K562 (cell line): ENCODE data around the gene NFATC1. TPM values are rescaled to one million over a fixed set of nuclear protein-coding genes. Genes with fewer than 3 reads are reported as not detected.
A peak's percentile ranks its signal among the peaks of the same experiment; 100 is the strongest.

Experiments used
- ATAC-seq: fragments of 200-7000 bp; cut with Tn5 transposase; 3 replicates; pipeline ENCODE4 v1.9.1; 2020; ENCODE audit warnings: moderate library complexity
- BruUV-seq: library from RNA; stranded (reverse); fragments of 400-500 nt; replicated peaks from 2 replicates; lab custom pipeline; 2021; lab: Mats Ljungman, UMichigan
- CTCF ChIA-PET: fragments of 300-600 bp; formaldehyde crosslinking; extraction: SDS; loops from one replicate; lab custom pipeline; 2021; ENCODE audit warnings: low intra/inter-chr PET ratio; lab: Yijun Ruan, JAX
- POLR2A ChIA-PET: fragments of 300-600, 350-650 bp; sonication (Branson Sonifier 250); formaldehyde crosslinking; extraction: SDS; loops from one replicate; lab custom pipeline; 2021; ENCODE audit warnings: antibody characterized with exemption, inconsistent platforms; lab: Yijun Ruan, JAX
- DNase-seq, 4 experiments: peaks; one replicate each; pipeline versions ENCODE4 v3.0.0 to v3.0.0-alpha.2; 2011 to 2018; ENCODE audit warnings: low spot score in 3 of 4, mixed read lengths in 3 of 4; ENCODE audit errors: extremely low read depth in 1 of 4
- FAIRE-seq: peaks from 2 replicates; lab custom pipeline; 2011; peaks lifted over from hg19 to GRCh38; lab: Jason Lieb, UNC
- H2AFZ ChIP-seq: 2 replicates; pipeline ENCODE4 v1.6.0; 2011; ENCODE audit warnings: low read depth, low read length, control low read depth, inconsistent platforms
- H3K27ac ChIP-seq: fragments of 200-600 bp; 3 replicates; pipeline ENCODE4 v1.8.0; 2011; ENCODE audit warnings: low read depth, mild to moderate bottlenecking, control low read depth, inconsistent platforms, low read length, moderate library complexity, mixed read lengths; ENCODE audit errors: extremely low read depth
- H3K27me3 ChIP-seq, 2 experiments: fragments of 300-600 bp in 1 of 2; 2 replicates in 1 of 2; 3 replicates in 1 of 2; pipeline versions ENCODE4 v1.6.0 to v1.8.0; 2011; ENCODE audit warnings: inconsistent platforms in 2 of 2, low read length in 2 of 2, mild to moderate bottlenecking in 1 of 2, mixed read lengths in 1 of 2, moderate library complexity in 1 of 2; ENCODE audit not compliant: control insufficient read depth in 2 of 2, insufficient read depth in 2 of 2
- H3K36me3 ChIP-seq: fragments of 300-600 bp; 3 replicates; pipeline ENCODE4 v1.8.0; 2011; ENCODE audit warnings: mild to moderate bottlenecking, low read length, inconsistent platforms; ENCODE audit not compliant: control insufficient read depth, insufficient read depth
- H3K4me1 ChIP-seq, 2 experiments: fragments of 200-600 bp in 1 of 2; replicated peaks in 1 of 2; 2 replicates in 1 of 2; 3 replicates in 1 of 2; pipeline versions ENCODE4 v1.5.1 to v1.8.0; 2011; ENCODE audit warnings: inconsistent platforms in 2 of 2, low read length in 2 of 2, mild to moderate bottlenecking in 1 of 2, mixed read lengths in 1 of 2, moderate library complexity in 1 of 2; ENCODE audit not compliant: control insufficient read depth in 2 of 2, insufficient read depth in 2 of 2
- H3K4me2 ChIP-seq: 2 replicates; pipeline ENCODE4 v1.6.1; 2011; ENCODE audit warnings: low read length, control low read depth, inconsistent platforms, mixed read lengths; ENCODE audit not compliant: insufficient read depth
- H3K4me3 ChIP-seq: fragments of 200-600 bp; sonication (generic), shearing (Covaris generic); 2 replicates; pipeline ENCODE4 v1.5.1; 2016; ENCODE audit warnings: control low read depth, inconsistent platforms
- H3K79me2 ChIP-seq: fragments of 200-600 bp; 3 replicates; pipeline ENCODE4 v1.8.0; 2011; ENCODE audit warnings: low read length, inconsistent platforms; ENCODE audit not compliant: control insufficient read depth, insufficient read depth
- H3K9ac ChIP-seq, 2 experiments: 2 replicates each; pipeline versions ENCODE4 v1.6.0 to v1.6.1; 2011; ENCODE audit warnings: low read depth in 2 of 2, low read length in 2 of 2, control low read depth in 1 of 2, inconsistent platforms in 1 of 2, mild to moderate bottlenecking in 1 of 2, mixed read lengths in 1 of 2; ENCODE audit not compliant: insufficient read depth in 1 of 2
- H3K9me1 ChIP-seq: one replicate; pipeline ENCODE4 v1.6.0; 2011; ENCODE audit warnings: inconsistent platforms, mild to moderate bottlenecking, low read length, moderate library complexity; ENCODE audit not compliant: control insufficient read depth, insufficient read depth
- H3K9me3 ChIP-seq: replicated peaks from 2 replicates; pipeline ENCODE4 v1.5.1; 2011; ENCODE audit warnings: low read depth, low read length, inconsistent platforms; ENCODE audit not compliant: control insufficient read depth, insufficient read depth
- H4K20me1 ChIP-seq: replicated peaks from 2 replicates; pipeline ENCODE4 v1.6.1; 2011; ENCODE audit warnings: low read length, inconsistent platforms, mixed read lengths; ENCODE audit not compliant: control insufficient read depth, insufficient read depth
- SMC3 ChIP-seq: conservative IDR thresholded peaks from 2 replicates; pipeline ENCODE4 v1.6.1; 2011; ENCODE audit warnings: low read depth, low read length, improper control_type of control experiment; ENCODE audit not compliant: insufficient read depth
- WGBS: fragments of 100-300 bp; shearing (Covaris generic); methylation state at CpG from one replicate; pipeline ENCODE4 v1.1.6; 2016; ENCODE audit warnings: low coverage, mixed read lengths; ENCODE audit not compliant: insufficient coverage; ENCODE audit errors: missing lambda C conversion rate; 5-methylcytosine and 5-hydroxymethylcytosine counted together
- in situ Hi-C: fragments of 300-500 bp; cut with MboI; formaldehyde crosslinking; loops from 4 replicates; pipeline ENCODE4 v1.15.0; 2018; ENCODE audit warnings: inconsistent platforms, mixed read lengths
- intact Hi-C: fragments of 100-400 bp; cut with micrococcal nuclease; formaldehyde crosslinking; loops from 2 replicates; pipeline ENCODE4 v1.14.2; 2022
- polyA plus RNA-seq, 8 experiments: library from polyadenylated mRNA; depleted of rRNA in 4 of 8; stranded (reverse) in 5 of 8; unstranded in 3 of 8; fragments of >200 nt; fragmentation: Nextera tagmentation in 2 of 8; fragmentation: Illumina TruSeq in 1 of 8; extraction: Ambion mirVana in 2 of 8; extraction: Trizol in 1 of 8; gene quantifications; 2 replicates each; pipeline versions ENCODE4 v1.2.1 to v1.2.3, GENCODE V29; 2011 to 2014; ENCODE audit warnings: inconsistent platforms in 1 of 8, missing spikeins in 1 of 8
- total RNA-seq, 7 experiments: library from RNA; depleted of rRNA in 6 of 7; stranded (reverse); fragments of >200 nt in 6 of 7; fragmentation: Illumina TruSeq in 2 of 7; extraction: Trizol in 2 of 7; gene quantifications; 2 replicates each; pipeline versions ENCODE4 v1.2.1 to v1.2.3, GENCODE V29; 2011 to 2021; ENCODE audit warnings: low replicate concordance in 1 of 7
- TF ChIP-seq, protein P1 (sequence below): sonication (generic); formaldehyde crosslinking; IDR thresholded peaks from 2 replicates; pipeline ENCODE4 v1.8.1; 2023; ENCODE audit warnings: mild to moderate bottlenecking, missing genetic modification reagents
- TF ChIP-seq, protein P2 (sequence below): sonication (generic); formaldehyde crosslinking; IDR thresholded peaks from 2 replicates; pipeline ENCODE4 v1.5.0; 2020; ENCODE audit warnings: missing genetic modification reagents
- TF ChIP-seq, protein P3 (sequence below), 3 experiments: IDR thresholded peaks in 2 of 3; conservative IDR thresholded peaks in 1 of 3; 2 replicates each; pipeline ENCODE4 v1.5.1; 2011 to 2012; ENCODE audit warnings: low read length in 3 of 3, mild to moderate bottlenecking in 3 of 3, control low read depth in 2 of 3, improper control_type of control experiment in 1 of 3, inconsistent platforms in 1 of 3, low read depth in 1 of 3, mixed read lengths in 1 of 3, moderate library complexity in 1 of 3; ENCODE audit not compliant: insufficient read depth in 2 of 3
- TF ChIP-seq, protein P4 (sequence below), 2 experiments: fragments of 450-650 bp; formaldehyde crosslinking in 1 of 2; IDR thresholded peaks; 2 replicates each; pipeline versions ENCODE4 v1.4.0 to v1.6.1; 2014 to 2020; ENCODE audit warnings: mild to moderate bottlenecking in 2 of 2, borderline replicate concordance in 1 of 2, low read depth in 1 of 2

NFATC1 gene
- total and polyA plus RNA-seq, 9 of the 15 experiments (the other 6 are each of a cell fraction or from before 2014, with no cell fraction given): 1.1 to 16.4 (median 2.5) TPM

DNA sequence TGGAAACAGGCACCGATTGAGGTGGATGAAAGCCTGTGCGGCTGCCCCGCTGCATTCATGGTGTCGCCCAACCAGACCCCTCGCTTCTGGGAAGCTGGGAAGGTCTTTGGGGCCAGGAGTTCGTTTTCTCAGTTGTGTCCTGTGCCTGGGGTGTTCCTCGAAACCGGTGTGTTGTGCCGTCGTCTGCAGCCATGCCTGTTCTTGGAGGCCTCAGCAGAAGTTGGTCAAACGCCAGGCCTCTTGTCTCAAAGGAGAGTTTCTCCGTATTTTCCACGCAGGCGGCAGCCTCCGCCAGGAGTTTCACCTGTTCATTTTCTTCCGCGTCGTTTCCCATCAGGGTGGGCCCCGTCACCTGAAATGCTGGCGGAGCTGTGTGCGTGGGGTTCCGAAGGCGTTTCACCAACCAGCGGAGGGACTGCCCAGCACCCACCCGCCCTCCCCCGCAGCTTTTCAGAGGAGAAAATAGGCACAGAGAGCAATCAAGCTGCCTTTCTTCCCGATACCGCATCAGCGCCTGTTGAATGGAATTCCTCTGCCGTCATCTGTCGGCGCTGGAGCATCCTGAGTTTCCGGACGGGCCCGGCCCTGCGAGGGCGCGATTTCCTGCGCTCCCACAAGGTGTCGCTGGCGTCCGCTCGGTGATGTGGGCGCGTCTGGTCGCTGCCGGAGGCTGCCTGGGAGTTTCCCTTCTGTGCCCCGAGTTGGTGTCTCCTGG lies 17.0 kb upstream of the NFATC1 start:
- in situ Hi-C loops: no loop called here
- Histone ChIP-seq H3K9me3 (no peaks in the 10 kb centered on the region), H3K27me3 (no peaks in the 10 kb centered on the region; a peak in 1 of 5 replicates), H3K4me1 (peaks cover 0 to 15% of the 10 kb centered on the region in 2 experiments; a peak in 2 of 5 replicates), H3K27ac (no peak overlapping the region), H3K4me3 (no peak overlapping the region), H3K4me2 (no peak overlapping the region), H3K36me3 (no peaks in the 10 kb centered on the region), H3K9ac (no peak overlapping the region), H3K9me1 (no peaks in the 10 kb centered on the region), H4K20me1 (no peaks in the 10 kb centered on the region; the same call in 1 of the 2 replicates), H3K79me2 (no peaks in the 10 kb centered on the region), H2AFZ (no peak overlapping the region)
- BruUV-seq: no TSS peak
- DNase-seq: peak; percentile 51 to 58 (median 54)
- FAIRE-seq: no peak
- ChIA-PET POLR2A (no interaction called here), CTCF (interaction anchor here (1.5 to 1.9 kb wide), 2 partner anchors 150 to 265 kb away, joined by 8 to 12 read pairs; no protein-coding TSS in a partner anchor)
- intact Hi-C loops: no loop called here
- peak; percentile 79 for ATAC-seq
- 71% methylated on average over 14 of the region's 48 CpGs for WGBS
- TF ChIP-seq, protein P1, sequence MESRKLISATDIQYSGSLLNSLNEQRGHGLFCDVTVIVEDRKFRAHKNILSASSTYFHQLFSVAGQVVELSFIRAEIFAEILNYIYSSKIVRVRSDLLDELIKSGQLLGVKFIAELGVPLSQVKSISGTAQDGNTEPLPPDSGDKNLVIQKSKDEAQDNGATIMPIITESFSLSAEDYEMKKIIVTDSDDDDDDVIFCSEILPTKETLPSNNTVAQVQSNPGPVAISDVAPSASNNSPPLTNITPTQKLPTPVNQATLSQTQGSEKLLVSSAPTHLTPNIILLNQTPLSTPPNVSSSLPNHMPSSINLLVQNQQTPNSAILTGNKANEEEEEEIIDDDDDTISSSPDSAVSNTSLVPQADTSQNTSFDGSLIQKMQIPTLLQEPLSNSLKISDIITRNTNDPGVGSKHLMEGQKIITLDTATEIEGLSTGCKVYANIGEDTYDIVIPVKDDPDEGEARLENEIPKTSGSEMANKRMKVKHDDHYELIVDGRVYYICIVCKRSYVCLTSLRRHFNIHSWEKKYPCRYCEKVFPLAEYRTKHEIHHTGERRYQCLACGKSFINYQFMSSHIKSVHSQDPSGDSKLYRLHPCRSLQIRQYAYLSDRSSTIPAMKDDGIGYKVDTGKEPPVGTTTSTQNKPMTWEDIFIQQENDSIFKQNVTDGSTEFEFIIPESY (CRISPR knock-in tag): peak; percentile 96
- TF ChIP-seq SMC3: peak; percentile 73
- TF ChIP-seq, protein P2, sequence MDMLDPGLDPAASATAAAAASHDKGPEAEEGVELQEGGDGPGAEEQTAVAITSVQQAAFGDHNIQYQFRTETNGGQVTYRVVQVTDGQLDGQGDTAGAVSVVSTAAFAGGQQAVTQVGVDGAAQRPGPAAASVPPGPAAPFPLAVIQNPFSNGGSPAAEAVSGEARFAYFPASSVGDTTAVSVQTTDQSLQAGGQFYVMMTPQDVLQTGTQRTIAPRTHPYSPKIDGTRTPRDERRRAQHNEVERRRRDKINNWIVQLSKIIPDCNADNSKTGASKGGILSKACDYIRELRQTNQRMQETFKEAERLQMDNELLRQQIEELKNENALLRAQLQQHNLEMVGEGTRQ (CRISPR knock-in tag): no peak
- TF ChIP-seq, protein P3, sequence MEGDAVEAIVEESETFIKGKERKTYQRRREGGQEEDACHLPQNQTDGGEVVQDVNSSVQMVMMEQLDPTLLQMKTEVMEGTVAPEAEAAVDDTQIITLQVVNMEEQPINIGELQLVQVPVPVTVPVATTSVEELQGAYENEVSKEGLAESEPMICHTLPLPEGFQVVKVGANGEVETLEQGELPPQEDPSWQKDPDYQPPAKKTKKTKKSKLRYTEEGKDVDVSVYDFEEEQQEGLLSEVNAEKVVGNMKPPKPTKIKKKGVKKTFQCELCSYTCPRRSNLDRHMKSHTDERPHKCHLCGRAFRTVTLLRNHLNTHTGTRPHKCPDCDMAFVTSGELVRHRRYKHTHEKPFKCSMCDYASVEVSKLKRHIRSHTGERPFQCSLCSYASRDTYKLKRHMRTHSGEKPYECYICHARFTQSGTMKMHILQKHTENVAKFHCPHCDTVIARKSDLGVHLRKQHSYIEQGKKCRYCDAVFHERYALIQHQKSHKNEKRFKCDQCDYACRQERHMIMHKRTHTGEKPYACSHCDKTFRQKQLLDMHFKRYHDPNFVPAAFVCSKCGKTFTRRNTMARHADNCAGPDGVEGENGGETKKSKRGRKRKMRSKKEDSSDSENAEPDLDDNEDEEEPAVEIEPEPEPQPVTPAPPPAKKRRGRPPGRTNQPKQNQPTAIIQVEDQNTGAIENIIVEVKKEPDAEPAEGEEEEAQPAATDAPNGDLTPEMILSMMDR (IDR thresholded peaks at IDR 0.05 in 2 of 3, conservative IDR thresholded peaks at IDR 0.05 in 1 of 3; ENCODE audit: insufficient read depth in 2 of 3, low read depth in 1 of 3, low read length in 3 of 3): peak; percentile 63 to 74 (median 69)
- TF ChIP-seq, protein P4, sequence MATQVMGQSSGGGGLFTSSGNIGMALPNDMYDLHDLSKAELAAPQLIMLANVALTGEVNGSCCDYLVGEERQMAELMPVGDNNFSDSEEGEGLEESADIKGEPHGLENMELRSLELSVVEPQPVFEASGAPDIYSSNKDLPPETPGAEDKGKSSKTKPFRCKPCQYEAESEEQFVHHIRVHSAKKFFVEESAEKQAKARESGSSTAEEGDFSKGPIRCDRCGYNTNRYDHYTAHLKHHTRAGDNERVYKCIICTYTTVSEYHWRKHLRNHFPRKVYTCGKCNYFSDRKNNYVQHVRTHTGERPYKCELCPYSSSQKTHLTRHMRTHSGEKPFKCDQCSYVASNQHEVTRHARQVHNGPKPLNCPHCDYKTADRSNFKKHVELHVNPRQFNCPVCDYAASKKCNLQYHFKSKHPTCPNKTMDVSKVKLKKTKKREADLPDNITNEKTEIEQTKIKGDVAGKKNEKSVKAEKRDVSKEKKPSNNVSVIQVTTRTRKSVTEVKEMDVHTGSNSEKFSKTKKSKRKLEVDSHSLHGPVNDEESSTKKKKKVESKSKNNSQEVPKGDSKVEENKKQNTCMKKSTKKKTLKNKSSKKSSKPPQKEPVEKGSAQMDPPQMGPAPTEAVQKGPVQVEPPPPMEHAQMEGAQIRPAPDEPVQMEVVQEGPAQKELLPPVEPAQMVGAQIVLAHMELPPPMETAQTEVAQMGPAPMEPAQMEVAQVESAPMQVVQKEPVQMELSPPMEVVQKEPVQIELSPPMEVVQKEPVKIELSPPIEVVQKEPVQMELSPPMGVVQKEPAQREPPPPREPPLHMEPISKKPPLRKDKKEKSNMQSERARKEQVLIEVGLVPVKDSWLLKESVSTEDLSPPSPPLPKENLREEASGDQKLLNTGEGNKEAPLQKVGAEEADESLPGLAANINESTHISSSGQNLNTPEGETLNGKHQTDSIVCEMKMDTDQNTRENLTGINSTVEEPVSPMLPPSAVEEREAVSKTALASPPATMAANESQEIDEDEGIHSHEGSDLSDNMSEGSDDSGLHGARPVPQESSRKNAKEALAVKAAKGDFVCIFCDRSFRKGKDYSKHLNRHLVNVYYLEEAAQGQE (IDR thresholded peaks at IDR 0.05; ENCODE audit: borderline replicate concordance): peak; percentile 45; the same call in 1 of the 2 replicates
- TF ChIP-seq, protein P4 (CRISPR knock-in tag; IDR thresholded peaks at IDR 0.05; ENCODE audit: low read depth): no peak
